Hematopoietic multipotent progenitor cell treated with erythropoietin and hydrocortisone succinate and interleukin-3 and kit ligand, for 6 days (in vitro differentiated cells): ENCODE measurements around the gene CLCN3.
"Not testable (repeated sequence)": the region's sequence is repeated elsewhere in the genome, so short reads cannot be mapped to it uniquely, and the experiment has no call there.

Experiments
- DNase-seq: peaks from one replicate; pipeline ENCODE4 v3.0.0-alpha.2; 2015

CLCN3 gene

GRCh38 chr4:169658196-169658595 is 37.8 kb downstream of the CLCN3 start:
- no peak for DNase-seq

DNA sequence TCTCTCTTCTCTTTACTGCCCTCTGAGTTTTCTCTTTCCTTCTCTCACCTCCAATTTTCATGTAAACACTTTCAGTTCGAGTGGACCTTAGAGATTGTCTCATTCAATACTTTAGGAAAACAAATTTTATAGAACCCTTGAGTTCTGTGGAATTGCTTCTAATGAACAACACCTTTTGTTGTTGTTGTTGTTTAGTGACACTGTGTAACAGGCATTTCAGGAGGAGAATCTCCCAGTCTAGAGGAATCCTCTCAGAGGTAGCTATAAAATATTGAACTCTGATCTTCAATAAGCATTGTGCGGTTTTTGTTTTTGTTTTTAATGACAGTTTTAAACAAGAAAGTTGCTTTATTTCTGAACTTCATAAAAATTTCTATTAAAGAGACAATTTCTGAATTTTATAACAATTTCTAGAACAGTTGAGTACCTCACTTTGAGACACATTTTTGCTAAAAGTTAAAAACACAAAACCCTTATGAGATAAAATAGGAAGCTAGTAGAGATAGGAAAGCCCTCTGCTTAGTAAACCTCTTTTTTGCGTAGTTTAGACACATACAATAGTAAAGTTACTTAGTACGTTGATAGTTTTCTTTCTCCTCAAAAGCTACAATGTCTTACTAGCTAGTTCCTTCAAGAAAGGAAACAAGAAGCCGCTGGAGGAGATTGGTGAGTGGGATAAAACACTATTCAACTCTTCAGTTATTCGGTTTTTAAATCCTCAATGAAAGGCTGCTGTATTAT is 38.8 kb downstream of the CLCN3 start:
- DNase-seq, result peak; percentile 32

- peak; percentile 99 for DNase-seq
Observed at GRCh38 chr4:169659716-169660670, 39.6 kb downstream of the CLCN3 start.

- no peak for DNase-seq
Observed at GRCh38 chr4:169660929-169661328, 40.6 kb downstream of the CLCN3 start.

DNA sequence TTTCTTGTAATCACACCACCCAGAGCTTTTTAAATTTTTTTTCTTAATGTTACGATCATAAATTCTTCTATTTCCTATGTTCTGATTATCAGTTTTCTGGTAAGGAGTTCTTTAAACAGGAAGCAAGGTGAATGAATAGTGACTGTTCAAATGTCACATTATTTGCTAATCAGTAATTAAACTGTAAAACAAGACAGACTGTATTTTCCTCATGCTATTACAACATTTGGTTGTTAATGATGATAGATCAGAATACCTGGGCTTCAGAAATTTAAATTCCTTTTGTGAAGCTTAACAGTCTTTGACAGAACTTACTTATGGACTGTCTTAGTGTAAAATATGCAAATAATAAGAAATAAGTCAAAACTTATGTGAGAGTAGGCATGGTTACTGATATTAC is 41.4 kb downstream of the CLCN3 start:
- DNase-seq, result no peak

- no peak for DNase-seq
Observed at GRCh38 chr4:169662206-169662605, 41.8 kb downstream of the CLCN3 start.

GRCh38 chr4:169663402-169663801 is 43.0 kb downstream of the CLCN3 start:
- no peak for DNase-seq

GRCh38 chr4:169663831-169664230 is 43.5 kb downstream of the CLCN3 start:
- no peak for DNase-seq

DNA sequence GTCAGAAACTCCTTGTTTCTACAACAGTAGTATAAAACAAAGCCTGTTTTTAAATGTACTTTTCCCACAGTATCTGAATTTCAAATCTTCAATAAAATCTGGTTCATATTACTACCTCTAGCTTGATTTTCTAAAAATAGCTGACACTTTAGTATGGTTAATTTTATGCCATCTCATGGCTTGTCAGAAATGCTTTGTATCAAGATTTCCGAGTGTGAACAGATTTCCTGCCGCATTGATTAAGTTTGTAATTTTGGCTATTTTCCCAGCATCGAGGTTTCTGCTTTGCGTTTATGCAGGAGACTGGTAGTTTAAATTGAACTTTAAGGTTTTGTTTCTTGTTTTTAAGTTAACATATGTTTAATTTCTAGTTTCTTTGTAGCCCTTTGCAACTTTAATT is 44.2 kb downstream of the CLCN3 start:
- DNase-seq, result peak; percentile 55

GRCh38 chr4:169665046-169665737 is 44.8 kb downstream of the CLCN3 start:
- DNase-seq, result peak; percentile 86

DNA sequence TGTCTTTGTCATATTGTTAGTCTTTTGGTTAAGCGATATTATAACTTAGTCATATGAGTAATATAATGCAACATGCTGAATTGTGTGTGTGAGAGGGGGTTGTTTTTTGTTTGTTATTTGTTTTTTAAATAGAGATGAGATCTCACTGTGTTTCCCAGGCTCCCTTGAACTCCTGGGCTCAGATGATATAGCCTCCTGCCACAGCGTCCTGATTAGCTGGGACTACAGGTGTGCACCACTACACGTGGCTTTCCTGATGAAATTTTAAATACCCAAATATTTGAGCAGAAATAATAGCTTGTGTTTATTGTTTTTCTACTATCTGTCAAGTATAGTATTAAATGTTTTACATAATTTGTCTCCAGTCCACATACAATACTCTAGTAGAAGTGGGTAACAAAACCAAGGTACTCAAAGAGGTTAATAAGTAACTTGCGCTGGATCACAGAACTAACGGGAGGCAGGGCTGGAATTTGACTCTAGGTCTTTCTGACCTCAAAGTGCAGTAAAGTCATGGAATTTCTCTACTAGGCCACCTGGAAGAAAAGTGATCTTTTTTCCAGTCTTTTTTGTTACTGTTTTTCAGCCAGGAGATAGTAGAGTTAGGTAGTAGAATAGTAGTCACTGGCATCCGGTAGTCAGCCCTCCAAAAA is 47.8 kb downstream of the CLCN3 start:
- DNase-seq, result no peak

DNA sequence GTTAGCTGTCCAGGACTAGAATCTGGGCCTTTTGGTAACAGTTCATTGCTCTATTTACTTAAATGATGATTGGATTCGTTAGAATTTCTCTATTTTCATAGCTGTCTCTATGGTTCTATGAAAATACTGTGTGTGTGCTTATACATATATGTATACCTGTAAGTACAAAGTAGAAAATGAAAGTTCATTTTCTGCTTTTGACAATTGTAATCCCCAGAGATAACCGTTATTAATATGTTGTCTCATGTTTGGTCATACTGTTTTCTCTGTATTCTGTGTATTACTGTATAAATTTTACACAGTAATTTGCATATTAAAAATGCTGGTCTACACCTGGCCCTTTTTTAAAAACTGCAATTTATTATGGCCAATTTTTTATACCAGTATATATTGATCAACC is 55.4 kb downstream of the CLCN3 start:
- no peak for DNase-seq

GRCh38 chr4:169677150-169677748 is 56.9 kb downstream of the CLCN3 start:
- no peak for DNase-seq

- not testable (repeated sequence) for DNase-seq
Observed at GRCh38 chr4:169678486-169678885, 58.1 kb downstream of the CLCN3 start.

- not testable (repeated sequence) for DNase-seq
Observed at GRCh38 chr4:169678951-169679591, 58.7 kb downstream of the CLCN3 start.

DNA sequence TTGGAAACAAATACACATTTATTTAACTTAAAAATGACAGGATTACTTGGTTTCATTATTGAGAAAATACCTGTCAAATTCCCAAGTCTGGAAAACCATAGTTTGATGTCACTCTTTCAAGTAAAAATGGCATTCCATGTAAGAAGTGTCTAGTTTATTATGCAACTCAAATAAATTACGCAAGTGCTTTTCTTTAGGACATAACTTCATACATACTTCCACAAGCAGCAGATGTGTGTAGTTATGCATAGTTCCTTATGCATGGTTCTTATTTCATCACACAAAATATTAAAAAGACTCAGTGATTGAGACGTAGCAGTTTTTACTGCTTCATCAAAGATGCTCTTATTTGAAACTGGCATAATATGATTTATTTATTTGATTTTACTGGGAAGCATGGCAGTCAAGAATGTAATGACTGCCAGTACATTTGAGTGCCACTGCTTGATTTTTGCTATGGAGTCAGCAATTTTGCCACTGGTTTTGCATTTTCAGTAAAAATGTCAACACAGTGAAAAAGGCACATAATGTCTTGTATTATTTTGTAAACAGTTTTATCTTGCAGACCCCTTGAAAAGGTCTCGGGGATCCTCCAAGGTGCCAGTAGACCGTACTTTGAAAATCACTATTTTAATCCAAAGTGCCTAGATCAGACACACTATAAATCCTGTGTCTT is 62.1 kb downstream of the CLCN3 start:
- no peak for DNase-seq

- DNase-seq, result no peak
Observed at GRCh38 chr4:169689681-169690080, 69.3 kb downstream of the CLCN3 start.

DNA sequence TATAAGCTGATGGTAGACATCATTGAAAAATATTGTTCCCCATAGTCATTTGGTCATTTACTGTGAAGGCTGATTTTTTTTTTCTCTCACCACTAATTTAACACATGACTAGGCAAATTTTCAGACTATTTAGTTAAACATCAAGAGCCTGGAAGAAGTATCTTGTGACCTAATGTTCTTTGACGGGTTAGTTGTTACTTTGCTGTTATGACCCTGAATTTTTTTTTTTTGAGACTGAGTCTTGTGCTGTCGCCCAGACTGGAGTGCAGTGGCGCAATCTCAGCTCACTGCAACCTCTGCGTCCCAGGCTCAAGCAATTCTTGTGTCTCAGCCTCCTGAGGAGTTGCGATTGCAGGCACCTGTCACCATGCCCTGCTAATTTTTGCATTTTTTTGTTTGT is 70.4 kb downstream of the CLCN3 start:
- DNase-seq, result no peak

DNA sequence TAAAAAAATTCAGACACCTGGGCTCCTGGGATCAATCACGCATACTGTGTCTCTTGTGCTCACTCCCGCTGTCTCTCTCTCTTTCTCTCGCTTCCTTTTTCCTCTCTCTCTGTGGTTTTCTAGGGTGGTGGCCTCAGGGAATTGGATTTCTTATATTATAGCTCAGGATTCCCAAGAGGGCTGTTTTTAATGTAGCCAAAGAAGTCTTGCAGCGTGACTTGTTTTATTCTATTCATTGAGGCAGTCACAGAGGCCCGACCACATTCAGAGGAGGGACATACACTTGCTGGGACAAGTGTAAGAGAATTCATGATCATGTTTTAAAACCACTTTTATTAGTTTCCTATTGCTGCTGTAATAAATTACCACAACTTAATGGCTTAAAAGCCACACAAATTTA is 78.0 kb downstream of the CLCN3 start:
- DNase-seq, result no peak

DNA sequence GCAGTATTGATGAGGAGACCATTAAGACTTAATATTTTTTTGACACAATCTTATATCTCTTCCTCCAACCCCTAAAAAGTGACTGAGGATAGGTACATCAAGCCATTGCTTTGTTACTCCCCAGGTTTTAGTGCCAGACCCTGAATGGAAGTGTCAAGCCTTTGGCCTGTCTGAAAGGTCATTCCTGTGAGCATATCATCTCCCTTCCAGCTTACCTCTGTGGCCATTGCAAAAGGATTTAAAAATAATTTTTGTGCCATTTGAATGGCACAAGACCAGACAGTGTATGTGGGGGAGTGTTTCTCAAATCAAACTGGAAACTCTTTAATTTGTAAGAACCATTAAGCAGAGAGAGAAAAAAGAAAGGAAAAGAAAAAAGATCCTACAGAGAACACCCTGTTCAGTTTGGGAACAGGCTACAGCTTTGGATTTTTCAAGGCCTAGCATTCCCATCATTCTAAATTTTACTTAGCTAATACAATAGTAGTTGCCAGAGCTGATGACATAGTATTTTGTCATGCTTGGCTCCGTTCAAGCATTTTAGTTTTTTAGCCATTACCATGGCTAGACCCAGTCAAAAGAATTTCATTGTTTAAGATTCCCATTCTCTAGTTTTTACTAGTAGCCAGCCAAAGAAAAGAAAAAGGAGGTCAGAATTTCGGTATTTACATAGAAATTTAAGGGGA is 87.7 kb downstream of the CLCN3 start:
- DNase-seq, result no peak

DNA sequence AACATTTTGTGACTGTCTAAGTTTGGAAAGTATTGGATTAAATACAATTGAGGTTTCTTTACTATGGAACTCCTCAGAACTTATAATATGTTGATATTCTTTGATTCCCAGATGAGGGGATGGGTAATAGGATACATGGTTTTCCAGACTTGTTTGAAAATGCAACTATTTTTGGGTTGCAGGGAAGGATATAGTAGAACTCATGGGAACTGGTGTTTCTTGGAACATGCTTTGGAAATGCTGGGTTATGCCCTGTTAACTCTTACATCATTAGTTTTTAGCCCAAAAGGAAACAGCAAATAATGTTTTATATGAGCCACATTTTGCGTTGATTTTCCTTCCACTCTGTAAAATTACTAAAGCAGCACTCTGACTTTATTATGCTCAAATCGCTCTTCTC is 95.4 kb downstream of the CLCN3 start:
- DNase-seq, result no peak
